CD4-positive, alpha-beta T cell (primary cell): ENCODE measurements around the gene CNOT10. TPM values are rescaled to one million over a fixed set of nuclear protein-coding genes. Genes with fewer than 3 reads are reported as not detected.

ENCODE experiments used
- ATAC-seq: fragments of 200-7000 bp; cut with Tn5 transposase; one replicate; pipeline ENCODE4 v1.10.0; 2022; ENCODE audit warnings: mild to moderate bottlenecking; ENCODE audit not compliant: poor library complexity
- CTCF ChIA-PET: fragments of 350-600 bp; sonication (Branson Sonifier 250); formaldehyde crosslinking; loops from one replicate; lab custom pipeline; 2021; ENCODE audit warnings: antibody characterized with exemption, inconsistent platforms; lab: Charles Lee
- POLR2A ChIA-PET: fragments of 350-600 bp; sonication (Branson Sonifier 250); formaldehyde crosslinking; loops from one replicate; lab custom pipeline; 2021; ENCODE audit warnings: antibody characterized with exemption, inconsistent platforms; lab: Charles Lee
- DNase-seq, 14 experiments: peaks; one replicate each; pipeline ENCODE4 v3.0.0-alpha.2; 2013 to 2020; ENCODE audit warnings: mixed read lengths in 2 of 14
- H3K27ac ChIP-seq, 2 donors: one replicate each; pipeline versions ENCODE4 v1.5.1 to v1.7.0; 2013; ENCODE audit warnings: low read length in 2 of 2, low read depth in 1 of 2, mild to moderate bottlenecking in 1 of 2
- H3K27me3 ChIP-seq, 2 experiments: 1 replicate in 1 of 2; 2 replicates in 1 of 2; pipeline versions ENCODE4 v1.6.1 to v1.7.0; 2013; ENCODE audit warnings: low read length in 2 of 2, control low read depth in 1 of 2, mild to moderate bottlenecking in 1 of 2, moderate library complexity in 1 of 2; ENCODE audit not compliant: insufficient read depth in 2 of 2, control insufficient read depth in 1 of 2
- H3K36me3 ChIP-seq: one replicate; pipeline ENCODE4 v1.6.1; 2013; ENCODE audit warnings: low read length, control low read depth; ENCODE audit not compliant: insufficient read depth
- H3K4me1 ChIP-seq: one replicate; pipeline ENCODE4 v1.6.1; 2013; ENCODE audit warnings: low read length, control low read depth; ENCODE audit not compliant: insufficient read depth
- H3K4me3 ChIP-seq: one replicate; pipeline ENCODE4 v1.5.1; 2013; ENCODE audit warnings: mild to moderate bottlenecking, low read length, moderate library complexity
- H3K9me3 ChIP-seq, 2 experiments: 1 replicate in 1 of 2; 2 replicates in 1 of 2; pipeline versions ENCODE4 v1.6.1 to v1.7.0; 2013; ENCODE audit warnings: low read length in 2 of 2, mild to moderate bottlenecking in 2 of 2, control low read depth in 1 of 2, moderate library complexity in 1 of 2; ENCODE audit not compliant: control insufficient read depth in 1 of 2, insufficient read depth in 1 of 2
- H3K27ac Mint-ChIP-seq: one replicate; pipeline ENCODE4 v1.8.0; 2020; ENCODE audit warnings: mixed read lengths
- H3K27me3 Mint-ChIP-seq: one replicate; pipeline ENCODE4 v1.8.0; 2021; ENCODE audit warnings: mixed read lengths
- H3K36me3 Mint-ChIP-seq: one replicate; pipeline ENCODE4 v1.8.0; 2021; ENCODE audit warnings: low read depth, mixed read lengths
- H3K4me1 Mint-ChIP-seq: one replicate; pipeline ENCODE4 v1.8.0; 2021; ENCODE audit warnings: low read depth, mixed read lengths
- H3K4me3 Mint-ChIP-seq: one replicate; pipeline ENCODE4 v1.8.0; 2020; ENCODE audit warnings: mild to moderate bottlenecking, mixed read lengths
- H3K9me3 Mint-ChIP-seq: one replicate; pipeline ENCODE4 v1.8.0; 2020; ENCODE audit warnings: mixed read lengths
- CTCF ChIP-seq: fragments of 200-600 bp; IDR thresholded peaks from one replicate; pipeline ENCODE4 v1.8.0; 2022; ENCODE audit warnings: antibody characterized with exemption, mild to moderate bottlenecking
- intact Hi-C, 2 experiments: fragments of 100-400 bp; cut with DNase I in 1 of 2; cut with micrococcal nuclease in 1 of 2; formaldehyde crosslinking; loops; one replicate each; pipeline versions ENCODE4 v1.15.1 to v1.9.0; 2023 to 2025; cut with DNase I, micrococcal nuclease
- total RNA-seq, 174 experiments: library from RNA in 2 of 174; stranded (reverse) in 2 of 174; gene quantifications; one replicate each; pipeline ENCODE4 v1.2.3 and lab custom pipeline; 2021 to 2026

CNOT10 gene
- total RNA-seq, 2 experiments from 2014 or later: 31.3 to 42.0 TPM

GRCh38 chr3:32700244-32700643 lies 15.3 kb downstream of the CNOT10 start:
- no peaks in the 10 kb centered on the region for H3K4me1 ChIP-seq
- Mint-ChIP-seq H3K27ac (no peak overlapping the region), H3K4me1 (peaks cover 35% of the 10 kb centered on the region), H3K36me3 (peaks cover 29% of the 10 kb centered on the region), H3K9me3 (no peaks in the 10 kb centered on the region), H3K27me3 (no peaks in the 10 kb centered on the region), H3K4me3 (no peak overlapping the region)
- ChIA-PET POLR2A (no interaction called here), CTCF (no interaction called here)
- H3K27me3 ChIP-seq: no peaks in the 10 kb centered on the region
- no peak overlapping the region for H3K27ac ChIP-seq
- no peaks in the 10 kb centered on the region for H3K9me3 ChIP-seq
- ATAC-seq (no peak), DNase-seq (no peak)
- TF ChIP-seq CTCF: no peak
- intact Hi-C loops: no loop called here
- peaks cover 5% of the 10 kb centered on the region for H3K36me3 ChIP-seq
- no peak overlapping the region for H3K4me3 ChIP-seq

- no peak overlapping the region for H3K4me3 ChIP-seq
- H3K9me3 ChIP-seq: no peaks in the 10 kb centered on the region
- H3K27ac Mint-ChIP-seq: no peak overlapping the region
- H3K4me3 Mint-ChIP-seq: no peak overlapping the region
- H3K36me3 ChIP-seq: peaks cover 3% of the 10 kb centered on the region
- intact Hi-C loops: no loop called here
- no peak for TF ChIP-seq CTCF
- H3K4me1 ChIP-seq: no peaks in the 10 kb centered on the region
- H3K27ac ChIP-seq: no peak overlapping the region
- ChIA-PET CTCF (no interaction called here), POLR2A (no interaction called here)
- H3K27me3 Mint-ChIP-seq: no peaks in the 10 kb centered on the region
- H3K27me3 ChIP-seq: no peaks in the 10 kb centered on the region
- peaks cover 42% of the 10 kb centered on the region for H3K36me3 Mint-ChIP-seq
- ATAC-seq: no peak
- H3K4me1 Mint-ChIP-seq: peaks cover 40% of the 10 kb centered on the region
- no peaks in the 10 kb centered on the region for H3K9me3 Mint-ChIP-seq
- DNase-seq: no peak
These were observed 18.5 kb downstream of the CNOT10 start for GRCh38 chr3:32703491-32703972.

- intact Hi-C loops: no loop called here
- no peak for TF ChIP-seq CTCF
- Histone ChIP-seq H3K9me3 (no peaks in the 10 kb centered on the region), H3K27ac (no peak overlapping the region), H3K27me3 (no peaks in the 10 kb centered on the region), H3K36me3 (peaks cover 7% of the 10 kb centered on the region), H3K4me1 (no peaks in the 10 kb centered on the region), H3K4me3 (no peak overlapping the region)
- no peak for ATAC-seq
- no peak for DNase-seq
- no peaks in the 10 kb centered on the region for H3K27me3 Mint-ChIP-seq
- peaks cover 35% of the 10 kb centered on the region for H3K4me1 Mint-ChIP-seq
- POLR2A ChIA-PET: interaction anchor here (0.5 to 1.2 kb wide), 2 partner anchors 9 to 274 kb away, joined by 3 to 5 read pairs; no protein-coding TSS in a partner anchor
- H3K4me3 Mint-ChIP-seq: no peak overlapping the region
- peaks cover 49% of the 10 kb centered on the region for H3K36me3 Mint-ChIP-seq
- CTCF ChIA-PET: no interaction called here
- H3K9me3 Mint-ChIP-seq: no peaks in the 10 kb centered on the region
- H3K27ac Mint-ChIP-seq: no peak overlapping the region
These were observed 20.2 kb downstream of the CNOT10 start for GRCh38 chr3:32705232-32705631.
